Central memory CD8-positive, alpha-beta T cell (primary cell): ENCODE data around the gene DCAF17.
A peak's percentile ranks its signal among the peaks of the same experiment; 100 is the strongest.
"Not testable (repeated sequence)": the region's sequence is repeated elsewhere in the genome, so short reads cannot be mapped to it uniquely, and the experiment has no call there.

Experiments used
- ATAC-seq: fragments of 150-1000 bp; cut with Tn5 transposase; replicated peaks from 2 replicates; pipeline ENCODE4 v1.10.0; 2022; ENCODE audit warnings: mild to moderate bottlenecking, moderate FRiP score, moderate number of reproducible peaks; ENCODE audit not compliant: poor library complexity, severe bottlenecking; ENCODE audit errors: extremely low read depth
- DNase-seq, 2 donors: peaks; one replicate each; pipeline ENCODE4 v3.0.0; 2021; ENCODE audit warnings: low spot score in 2 of 2
- H3K27ac Mint-ChIP-seq: one replicate; pipeline ENCODE4 v1.8.0; 2022; ENCODE audit warnings: low read depth, mild to moderate bottlenecking, moderate library complexity, mixed read lengths
- H3K27me3 Mint-ChIP-seq: one replicate; pipeline ENCODE4 v1.8.0; 2022; ENCODE audit warnings: mixed read lengths
- H3K36me3 Mint-ChIP-seq: one replicate; pipeline ENCODE4 v1.8.0; 2022; ENCODE audit warnings: mild to moderate bottlenecking, moderate library complexity, mixed read lengths; ENCODE audit not compliant: insufficient read depth
- H3K4me1 Mint-ChIP-seq: one replicate; pipeline ENCODE4 v1.8.0; 2022; ENCODE audit warnings: mixed read lengths
- H3K4me3 Mint-ChIP-seq: one replicate; pipeline ENCODE4 v1.8.0; 2022; ENCODE audit warnings: mild to moderate bottlenecking, moderate library complexity, mixed read lengths
- H3K9me3 Mint-ChIP-seq: one replicate; pipeline ENCODE4 v1.8.0; 2022; ENCODE audit warnings: mixed read lengths

Gene DCAF17

DNA sequence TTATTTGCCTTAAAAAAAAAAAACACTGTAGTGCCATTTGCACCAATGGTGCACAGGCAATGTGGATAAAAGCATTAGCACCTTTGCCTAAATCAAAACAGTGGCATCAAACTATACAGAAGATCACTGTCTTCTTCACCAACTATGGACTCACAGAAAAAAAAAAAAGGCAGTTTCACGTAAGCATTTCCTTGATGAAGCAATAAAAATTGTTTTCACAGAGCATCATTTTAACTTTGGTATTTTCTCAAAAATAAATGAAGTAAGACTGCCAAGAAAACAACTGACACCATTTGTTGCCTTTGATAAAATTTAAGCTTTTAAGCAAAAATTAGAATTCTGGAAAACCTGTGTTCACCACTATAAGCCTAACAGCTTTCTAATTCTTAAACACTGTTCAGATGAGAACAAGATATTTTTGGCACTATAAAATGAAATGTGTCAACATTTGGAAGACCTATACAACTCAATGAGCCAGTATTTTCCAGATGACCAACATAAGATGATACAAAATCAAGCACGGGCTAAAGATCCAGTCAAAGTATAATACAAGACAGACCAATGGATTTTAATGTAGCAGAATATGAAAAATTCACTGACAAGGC, 21.4 kb upstream of the DCAF17 start:
- Mint-ChIP-seq H3K9me3 (no peaks in the 10 kb centered on the region), H3K4me3 (no peak overlapping the region), H3K36me3 (peaks cover 5% of the 10 kb centered on the region), H3K27ac (no peak overlapping the region), H3K4me1 (peaks cover 21% of the 10 kb centered on the region), H3K27me3 (no peaks in the 10 kb centered on the region)
- no peak for ATAC-seq
- DNase-seq = no peak

DNA sequence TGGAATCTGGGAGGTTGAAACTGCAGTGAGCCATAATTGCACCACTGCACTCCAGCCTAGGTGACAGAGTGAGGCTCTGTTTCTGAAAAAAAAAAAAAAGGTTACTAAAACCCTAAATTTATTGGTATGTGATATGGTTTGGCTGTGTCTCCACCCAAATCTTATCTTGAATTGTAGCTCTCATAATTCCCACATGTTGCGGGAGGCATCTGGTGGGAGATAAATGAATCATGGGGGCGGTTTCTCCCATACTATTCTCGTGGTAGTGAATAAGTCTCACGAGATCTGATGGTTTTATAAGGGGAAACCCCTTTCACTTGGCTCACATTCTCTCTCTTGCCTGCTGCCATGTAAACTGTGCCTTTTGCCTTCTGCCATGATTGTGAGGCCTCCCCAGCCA, 19.4 kb upstream of the DCAF17 start:
- not testable (repeated sequence) for H3K36me3 Mint-ChIP-seq, H3K27ac Mint-ChIP-seq, H3K4me3 Mint-ChIP-seq, DNase-seq, H3K27me3 Mint-ChIP-seq, H3K9me3 Mint-ChIP-seq, ATAC-seq
- H3K4me1 Mint-ChIP-seq = peaks cover 16% of the 10 kb centered on the region

DNA sequence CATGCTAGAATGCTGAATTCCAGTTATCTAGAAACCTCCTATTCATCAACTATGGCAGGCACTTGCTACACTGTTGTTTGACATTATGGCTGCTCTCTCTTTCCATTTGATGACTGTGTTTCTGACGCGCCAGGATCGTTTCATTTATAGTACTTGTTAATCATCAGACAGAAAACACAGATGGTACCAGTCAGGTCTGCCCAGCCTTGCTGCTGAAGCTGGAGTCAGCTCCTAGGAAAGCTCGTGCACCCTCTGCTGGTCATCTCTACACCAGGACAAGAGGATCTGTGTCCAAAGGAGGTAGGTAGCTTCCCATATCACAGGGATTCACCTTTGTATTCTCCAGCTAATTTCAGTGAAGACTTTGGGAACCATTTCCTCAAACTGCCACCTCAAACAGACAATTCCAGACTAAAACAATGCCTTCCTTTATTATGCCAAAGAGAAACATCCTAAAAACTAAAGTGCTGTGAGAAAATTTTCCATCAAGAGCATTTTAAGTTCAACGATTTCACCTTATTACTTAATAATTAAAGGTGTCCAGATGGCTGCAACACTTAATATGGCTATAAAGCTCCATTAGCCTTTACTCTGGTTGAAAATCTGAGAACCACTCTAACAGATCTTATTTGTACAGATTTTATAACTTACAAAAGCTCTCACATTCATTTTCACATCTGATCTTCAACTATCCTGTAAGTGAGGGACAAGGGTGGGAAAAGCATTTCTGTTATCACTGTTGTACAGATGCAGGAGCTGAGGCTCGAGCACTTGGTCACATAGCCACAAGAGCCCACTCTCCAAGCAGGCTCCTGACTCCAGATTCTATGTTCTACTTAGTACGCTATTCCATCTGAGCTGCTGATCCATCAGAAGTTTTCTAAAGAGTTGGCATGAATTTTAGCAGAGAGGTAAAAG, 17.8 kb upstream of the DCAF17 start:
- H3K4me3 Mint-ChIP-seq = no peak overlapping the region
- H3K27me3 Mint-ChIP-seq = no peaks in the 10 kb centered on the region
- H3K27ac Mint-ChIP-seq = peak overlapping the region; percentile 65
- H3K36me3 Mint-ChIP-seq = peaks cover 1% of the 10 kb centered on the region
- DNase-seq = peak; percentile 45 to 60
- H3K9me3 Mint-ChIP-seq = no peaks in the 10 kb centered on the region
- peak; percentile 97 for ATAC-seq
- H3K4me1 Mint-ChIP-seq = peaks cover 7% of the 10 kb centered on the region

DNA sequence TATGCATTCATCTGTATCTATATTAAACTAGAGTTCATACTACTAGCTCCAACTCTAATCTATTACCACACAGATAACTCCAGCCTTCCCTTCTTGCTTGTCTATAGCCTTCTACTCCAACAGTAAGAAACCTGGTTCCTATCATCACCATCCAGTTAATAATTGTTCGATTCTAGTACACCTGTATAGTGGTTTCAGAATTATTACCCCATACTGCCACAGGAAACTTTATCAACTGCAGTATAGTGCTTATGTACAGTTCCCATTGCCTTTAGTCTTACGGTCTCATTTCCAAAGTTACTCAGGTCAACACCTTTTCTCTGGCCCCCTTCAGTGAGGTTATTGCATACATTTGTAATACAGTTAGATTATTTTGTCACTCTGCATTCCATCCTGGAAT, 14.7 kb upstream of the DCAF17 start:
- H3K4me1 Mint-ChIP-seq = peaks cover 7% of the 10 kb centered on the region
- no peaks in the 10 kb centered on the region for H3K27me3 Mint-ChIP-seq
- no peak for ATAC-seq
- peaks cover 5% of the 10 kb centered on the region for H3K9me3 Mint-ChIP-seq
- H3K4me3 Mint-ChIP-seq = no peak overlapping the region
- H3K27ac Mint-ChIP-seq = no peak overlapping the region
- DNase-seq = no peak
- H3K36me3 Mint-ChIP-seq = peaks cover 1% of the 10 kb centered on the region

DNA sequence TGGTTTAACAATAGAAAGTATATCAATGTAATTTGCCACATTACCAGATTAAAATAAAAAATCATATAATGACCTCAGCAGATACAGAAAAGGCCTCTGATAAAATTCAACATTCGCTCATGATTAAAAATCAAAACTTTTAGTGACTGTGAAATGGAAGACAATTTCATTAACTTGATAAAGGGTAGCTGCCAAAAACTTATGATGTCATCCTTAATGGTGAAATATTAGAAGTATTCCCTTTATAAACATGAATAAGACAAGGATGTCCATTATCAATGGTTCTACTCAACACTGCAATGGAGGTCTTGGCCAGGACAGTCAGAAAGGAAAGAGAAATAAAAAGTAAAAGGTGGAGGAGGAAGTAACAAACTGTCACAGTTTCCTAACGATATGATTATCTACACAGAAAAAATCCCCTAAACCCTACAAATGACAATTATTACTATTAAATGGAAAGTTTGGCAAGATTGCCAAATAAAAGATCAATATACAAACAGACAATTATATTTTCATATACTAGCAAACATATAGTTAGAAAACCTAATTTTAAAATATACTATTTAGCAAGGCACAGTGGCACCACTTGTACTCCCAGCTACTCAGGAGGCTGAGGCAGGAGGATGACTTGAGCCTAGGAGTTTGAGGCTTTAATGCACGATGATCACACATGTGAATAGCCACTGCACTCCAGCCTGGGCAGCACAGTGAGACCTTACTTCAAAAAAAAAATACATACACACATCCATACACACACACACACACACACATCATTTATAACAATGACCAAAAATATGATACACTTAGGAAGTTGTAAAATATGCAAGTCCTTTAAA, 13.1 kb upstream of the DCAF17 start:
- no peak overlapping the region for H3K4me3 Mint-ChIP-seq
- DNase-seq = no peak
- no peaks in the 10 kb centered on the region for H3K27me3 Mint-ChIP-seq
- peak overlapping the region; percentile 34 for H3K27ac Mint-ChIP-seq
- H3K36me3 Mint-ChIP-seq = peaks cover 1% of the 10 kb centered on the region
- ATAC-seq = no peak
- peaks cover 2% of the 10 kb centered on the region for H3K4me1 Mint-ChIP-seq
- H3K9me3 Mint-ChIP-seq = peaks cover 5% of the 10 kb centered on the region

DNA sequence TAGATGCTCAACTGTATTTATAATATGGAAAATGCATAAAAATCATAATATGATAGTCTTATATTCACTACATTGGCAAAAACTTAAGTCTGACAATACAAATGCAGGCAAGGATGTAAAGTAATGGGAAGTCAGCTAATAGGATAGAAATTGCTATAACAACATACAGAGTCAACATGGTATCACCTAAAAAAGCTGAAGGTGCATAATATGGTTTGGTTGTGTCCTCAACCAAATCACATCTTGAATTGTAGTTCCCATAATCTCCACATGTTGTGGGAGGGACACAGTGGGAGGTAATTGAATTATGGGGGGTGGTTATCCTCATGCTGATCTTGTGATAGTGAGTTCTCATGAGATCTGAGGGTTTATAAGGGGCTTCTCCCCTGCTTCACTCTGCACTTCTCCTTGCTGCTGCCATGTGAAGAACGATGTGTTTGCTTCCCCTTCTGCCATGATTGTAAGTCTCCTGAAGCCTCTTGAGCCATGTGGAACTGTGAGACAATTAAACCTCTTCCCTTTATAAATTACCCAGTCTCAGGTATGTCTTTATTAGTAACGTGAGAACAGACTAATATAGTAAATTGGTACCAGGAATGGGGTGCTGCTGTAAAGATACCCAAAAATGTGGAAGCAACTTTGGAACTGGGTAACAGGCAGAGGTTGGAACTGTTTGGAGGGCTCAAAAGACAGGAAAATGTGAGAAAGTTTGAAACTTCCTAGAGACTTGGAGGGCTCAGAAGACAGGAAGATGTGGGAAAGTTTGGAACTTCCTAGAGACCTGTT, 11.1 kb upstream of the DCAF17 start:
- H3K36me3 Mint-ChIP-seq, H3K4me1 Mint-ChIP-seq, H3K9me3 Mint-ChIP-seq, ATAC-seq, DNase-seq, H3K27ac Mint-ChIP-seq, H3K27me3 Mint-ChIP-seq, H3K4me3 Mint-ChIP-seq: not testable (repeated sequence)

DNA sequence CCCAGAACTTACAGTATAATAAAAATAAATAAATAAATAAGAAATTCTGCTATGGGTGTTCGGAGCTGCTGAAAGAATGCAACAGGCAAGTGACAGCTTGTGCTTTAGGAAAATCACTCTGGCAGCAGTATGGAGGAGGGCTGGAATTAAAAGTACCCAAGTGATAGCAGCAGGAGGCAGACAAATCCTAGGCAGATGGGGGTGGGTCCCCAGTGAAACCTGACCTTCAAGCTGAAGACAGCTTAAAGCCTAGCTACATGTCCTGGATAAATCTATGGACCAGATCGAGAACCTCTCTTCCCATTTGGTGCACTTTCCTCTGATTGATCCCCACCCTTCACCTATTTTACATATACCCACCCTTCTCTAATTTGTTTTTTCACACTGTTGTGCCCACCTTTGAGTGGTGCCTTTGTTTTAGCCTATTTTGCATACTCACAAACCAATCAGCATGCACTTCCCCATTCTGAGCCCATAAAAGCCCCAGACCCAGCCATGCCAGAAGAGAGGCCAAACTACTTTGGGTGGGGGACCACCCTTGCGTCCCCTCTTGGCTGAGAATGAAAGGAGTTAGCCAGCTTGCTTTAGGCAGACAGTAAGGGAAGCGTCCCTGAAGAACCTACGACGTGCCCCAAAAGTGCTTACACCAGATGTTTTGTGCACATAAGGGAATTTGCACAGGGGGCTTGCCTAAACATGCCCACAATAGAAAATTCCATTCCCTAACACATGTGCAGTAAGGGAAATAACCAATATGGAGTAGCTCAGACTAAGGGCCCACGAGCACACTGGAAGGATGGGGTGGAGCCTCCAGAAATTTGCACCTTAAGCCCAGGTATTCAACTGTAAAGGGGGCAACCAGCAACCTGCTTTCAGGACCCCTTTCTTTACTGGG, 3.3 kb upstream of the DCAF17 start:
- H3K4me1 Mint-ChIP-seq = peaks cover 24% of the 10 kb centered on the region
- no peaks in the 10 kb centered on the region for H3K9me3 Mint-ChIP-seq
- no peak for DNase-seq
- no peak for ATAC-seq
- H3K27ac Mint-ChIP-seq = no peak overlapping the region
- no peaks in the 10 kb centered on the region for H3K27me3 Mint-ChIP-seq
- H3K36me3 Mint-ChIP-seq = peaks cover 10% of the 10 kb centered on the region
- H3K4me3 Mint-ChIP-seq = no peak overlapping the region

DNA sequence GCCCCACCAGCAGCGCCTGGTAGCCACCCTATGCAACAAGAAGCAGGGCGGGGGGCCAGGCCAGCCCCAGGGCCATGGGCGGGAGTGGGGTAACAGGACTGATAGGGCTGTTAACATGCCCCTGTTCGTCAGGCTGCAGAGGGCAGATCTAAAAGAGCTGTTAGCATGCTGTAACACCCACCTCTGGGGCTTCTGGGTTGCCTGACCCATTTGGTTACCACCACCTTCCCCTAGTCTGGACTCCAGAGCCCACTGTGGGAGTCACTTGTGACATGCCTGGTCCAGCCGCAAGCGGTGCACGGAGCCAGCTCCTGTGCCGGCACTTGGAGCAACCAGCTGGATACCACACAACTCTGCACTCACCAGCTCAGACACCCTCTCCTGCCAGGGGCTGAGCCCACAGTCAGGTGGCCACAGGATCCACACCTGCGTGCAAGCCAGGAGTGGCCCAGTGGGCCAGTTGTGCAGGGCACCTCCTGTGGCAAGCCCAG, 2.3 kb upstream of the DCAF17 start:
- DNase-seq (no peak), ATAC-seq (no peak)
- H3K36me3 Mint-ChIP-seq = peaks cover 12% of the 10 kb centered on the region
- H3K9me3 Mint-ChIP-seq = no peaks in the 10 kb centered on the region
- no peaks in the 10 kb centered on the region for H3K27me3 Mint-ChIP-seq
- no peak overlapping the region for H3K4me3 Mint-ChIP-seq
- no peak overlapping the region for H3K27ac Mint-ChIP-seq
- H3K4me1 Mint-ChIP-seq = peaks cover 24% of the 10 kb centered on the region

DNA sequence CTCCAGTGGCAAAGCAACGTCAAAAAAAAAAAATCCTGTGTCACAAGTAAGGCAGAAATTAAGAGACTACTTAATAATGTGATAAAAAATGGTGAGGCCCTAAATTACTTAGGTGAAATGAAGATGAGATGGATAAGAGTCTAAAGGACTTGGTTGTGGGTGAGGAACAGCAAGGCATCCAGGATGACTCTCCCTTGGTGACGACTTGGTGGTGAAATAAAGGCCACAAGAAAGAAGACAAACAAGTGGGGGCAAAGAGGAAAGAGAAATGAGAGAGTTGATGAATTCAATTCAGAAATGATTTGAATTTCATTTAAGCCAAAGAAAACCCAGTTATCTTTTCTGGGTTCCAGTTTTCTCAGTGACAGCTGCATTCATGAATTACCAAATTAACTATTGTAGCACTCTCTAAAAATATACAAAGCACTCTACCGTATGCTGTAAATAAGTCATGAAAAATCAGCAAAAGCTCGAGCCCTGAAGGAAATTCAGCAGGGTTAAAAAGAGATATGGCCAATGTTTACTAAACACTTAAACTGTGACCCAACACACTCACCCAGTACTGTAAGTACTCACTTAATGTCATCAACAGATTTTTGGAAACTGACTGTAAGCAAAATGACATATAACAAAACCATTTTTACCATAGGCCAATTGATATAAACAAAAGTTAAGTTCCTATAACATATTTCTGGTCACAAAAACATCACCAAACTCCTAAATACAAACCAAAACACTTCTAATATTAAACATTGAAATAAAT, 1.6 kb upstream of the DCAF17 start:
- no peak for DNase-seq
- no peak for ATAC-seq
- no peaks in the 10 kb centered on the region for H3K27me3 Mint-ChIP-seq
- H3K27ac Mint-ChIP-seq = peak overlapping the region; percentile 94
- no peaks in the 10 kb centered on the region for H3K9me3 Mint-ChIP-seq
- H3K4me3 Mint-ChIP-seq = peak overlapping the region; percentile 84
- peaks cover 14% of the 10 kb centered on the region for H3K36me3 Mint-ChIP-seq
- peaks cover 29% of the 10 kb centered on the region for H3K4me1 Mint-ChIP-seq

DNA sequence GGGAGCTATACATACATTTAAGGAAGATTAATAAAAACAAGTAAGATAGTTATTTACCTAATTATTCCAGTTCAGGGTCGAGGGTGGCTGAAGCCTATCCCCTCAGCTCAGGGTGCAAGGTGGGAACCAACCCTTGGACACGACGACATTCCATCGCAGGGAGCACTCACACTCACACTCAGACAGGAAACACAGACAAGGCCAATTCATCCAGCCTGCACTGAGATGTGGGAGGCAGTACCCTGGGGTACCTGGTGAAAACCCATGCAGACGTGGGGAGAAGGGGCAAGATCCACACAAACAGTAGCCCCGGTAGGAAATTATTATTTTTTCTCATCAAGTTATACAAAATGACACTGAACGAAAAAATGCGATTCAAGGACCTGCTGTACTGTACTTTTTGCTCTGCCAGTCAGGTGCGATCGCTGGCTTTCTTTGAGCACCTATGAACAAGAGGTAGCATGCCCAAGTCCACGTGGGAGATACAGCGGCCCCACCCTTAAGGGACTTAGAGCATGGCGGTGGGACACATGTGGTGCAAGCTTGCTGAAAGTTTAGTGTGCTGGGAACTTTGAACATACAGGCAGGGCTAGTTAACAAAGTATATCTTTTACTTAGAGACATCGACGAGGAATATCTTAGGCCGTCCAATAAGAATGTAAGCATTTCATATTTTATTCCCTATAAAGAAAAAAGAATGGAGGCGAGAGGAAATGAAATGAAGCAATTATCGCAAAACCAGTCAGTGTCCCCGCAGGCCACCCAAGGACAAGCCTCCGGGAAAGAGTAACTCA, 860 bp upstream of the DCAF17 start:
- peak overlapping the region; percentile 94 for H3K27ac Mint-ChIP-seq
- H3K36me3 Mint-ChIP-seq = peaks cover 19% of the 10 kb centered on the region
- no peaks in the 10 kb centered on the region for H3K9me3 Mint-ChIP-seq
- H3K27me3 Mint-ChIP-seq = no peaks in the 10 kb centered on the region
- H3K4me1 Mint-ChIP-seq = peaks cover 37% of the 10 kb centered on the region
- ATAC-seq (peak; percentile 15), DNase-seq (no peak)
- H3K4me3 Mint-ChIP-seq = peak overlapping the region; percentile 84
